ENCODE measurements around the gene SUGCT. TPM values are rescaled to one million over a fixed set of nuclear protein-coding genes. Genes with fewer than 3 reads are reported as not detected.

SUGCT gene
- polyA plus RNA-seq, 1 of the 3 experiments (the other 2 are of a cell fraction) = 53.7 TPM

DNA sequence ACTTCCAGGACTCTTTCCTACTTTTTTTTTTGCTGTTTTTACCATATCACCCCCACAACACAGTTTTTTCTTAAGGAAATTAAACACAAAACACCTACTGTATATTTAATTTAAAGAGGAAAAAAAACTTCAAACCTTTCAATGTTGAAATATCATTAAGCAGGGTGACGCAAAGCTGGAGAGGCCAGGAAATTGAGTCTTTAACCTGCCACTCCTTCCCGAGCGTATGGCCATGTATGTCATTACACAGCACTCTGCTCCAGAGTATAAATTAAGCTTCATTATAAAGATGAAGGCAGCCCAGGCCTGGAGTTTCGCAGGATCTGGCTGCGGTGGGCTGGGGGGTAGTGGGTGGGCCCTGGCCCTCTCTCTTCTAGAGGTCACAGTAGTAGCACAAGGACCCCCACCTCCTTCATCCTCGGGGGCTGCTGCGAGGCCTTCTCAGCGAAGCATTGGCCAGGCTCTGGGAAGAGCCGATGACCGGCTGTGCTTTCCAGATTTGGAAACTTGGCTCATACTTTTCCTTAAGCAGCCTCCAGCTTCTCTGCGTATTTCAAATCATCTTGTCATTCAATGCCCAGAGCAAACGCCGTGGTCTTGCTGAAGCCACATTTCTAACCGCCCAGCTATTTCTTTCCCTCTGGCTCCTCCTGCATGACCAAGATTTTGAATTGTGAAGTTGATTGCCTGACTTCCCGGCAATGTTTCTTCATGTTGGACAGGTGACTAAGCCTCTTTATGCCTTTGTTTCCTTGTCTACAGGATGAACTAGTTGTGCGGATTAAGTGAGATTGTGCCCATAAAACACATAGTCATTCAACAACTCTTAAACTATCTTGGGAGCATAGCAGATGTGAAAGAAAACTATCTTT, 765.1 kb downstream of the SUGCT start:
- CTCF ChIA-PET = no interaction called here

More for the DNA sequence above, 765.1 kb downstream of the SUGCT start:
- Histone ChIP-seq H4K20me1 (ENCODE audit: insufficient read depth) (no peaks in the 10 kb centered on the region), H3K27me3 (ENCODE audit: insufficient read depth) (no peaks in the 10 kb centered on the region), H3K36me3 (replicated peaks in 1 of 2; ENCODE audit: control insufficient read depth in 1 of 2, insufficient read depth in 2 of 2, low read length in 1 of 2) (peaks cover 0 to 5% of the 10 kb centered on the region in 2 experiments), H3K9ac (no peak overlapping the region), H3K79me2 (ENCODE audit: insufficient read depth) (no peaks in the 10 kb centered on the region), H3K9me3 (peaks cover 19% of the 10 kb centered on the region; the same call in 1 of the 2 replicates), H3K27ac (ENCODE audit: low read depth in 2 of 2, low read length in 1 of 2) (no peak overlapping the region), H3K4me1 (ENCODE audit: control insufficient read depth in 1 of 2, insufficient read depth in 2 of 2, low read depth in 1 of 2, low read length in 1 of 2) (no peaks in the 10 kb centered on the region), H2AFZ (ENCODE audit: low read depth) (no peak overlapping the region), H3K9me2 (no peaks in the 10 kb centered on the region), H3F3A (replicated peaks; ENCODE audit: insufficient read depth) (no peaks in the 10 kb centered on the region), H3K4me2 (no peak overlapping the region), H3K4me3 (ENCODE audit: low read depth in 2 of 2, low read length in 1 of 2) (no peak overlapping the region)
- 84% methylated on average over 14 of the region's 16 CpGs for WGBS (ENCODE audit: low lambda C conversion rate)
- POLR2A ChIA-PET = no interaction called here
- no peak for TF ChIP-seq ZBTB33 (IDR thresholded peaks at IDR 0.05; ENCODE audit: borderline replicate concordance, low read depth)
- no peak for TF ChIP-seq TEAD4 (IDR thresholded peaks at IDR 0.05; ENCODE audit: borderline replicate concordance, insufficient read depth)
- TF ChIP-seq SIN3A (IDR thresholded peaks at IDR 0.05; ENCODE audit: borderline replicate concordance, low read depth, low read length) = no peak
- TF ChIP-seq EZH2phosphoT487 (IDR thresholded peaks at IDR 0.05; ENCODE audit: borderline replicate concordance, low read depth) = no peak
- TF ChIP-seq NFIC (IDR thresholded peaks at IDR 0.05; ENCODE audit: borderline replicate concordance) = no peak
- no peak for TF ChIP-seq POLR2AphosphoS5 (IDR thresholded peaks at IDR 0.05; ENCODE audit: low read depth, low read length)
- no peak for TF ChIP-seq CHD2 (IDR thresholded peaks at IDR 0.05; ENCODE audit: low read length, partially characterized antibody)
- no peak for TF ChIP-seq FOXJ3 (CRISPR knock-in tag; IDR thresholded peaks at IDR 0.05)
- TF ChIP-seq IRF3 (IDR thresholded peaks at IDR 0.05; ENCODE audit: low read depth, low read length) = no peak
- TF ChIP-seq GATA2 (CRISPR knock-in tag; IDR thresholded peaks at IDR 0.05) = no peak
- TF ChIP-seq USF2 (IDR thresholded peaks at IDR 0.05; ENCODE audit: borderline replicate concordance, low read depth, low read length) = no peak
- TF ChIP-seq TCF12 (IDR thresholded peaks at IDR 0.05) = no peak
- TF ChIP-seq GABPA (IDR thresholded peaks at IDR 0.05; ENCODE audit: low read depth) = no peak
- TF ChIP-seq MXI1 (IDR thresholded peaks at IDR 0.05; ENCODE audit: low read depth, low read length) = no peak
- TF ChIP-seq RCOR1 (IDR thresholded peaks at IDR 0.05; ENCODE audit: low read length) = no peak
- TF ChIP-seq TAF1 (IDR thresholded peaks at IDR 0.05; ENCODE audit: borderline replicate concordance, low read depth, low read length) = no peak
- DNase-seq = no peak

Data from SK-N-SH (cell line).